Measurements from ENCODE around the gene MLKL.

- TF ChIP-seq POLR2A (IDR thresholded peaks at IDR 0.05; ENCODE audit: extremely low read depth, insufficient read length) (no peak), CTCF (IDR thresholded peaks at IDR 0.05; ENCODE audit: low read depth, low read length) (no peak), MAX (IDR thresholded peaks at IDR 0.05; ENCODE audit: low read depth, low read length) (no peak), MYC (IDR thresholded peaks at IDR 0.05; ENCODE audit: low read depth, low read length) (no peak)
Measured at GRCh38 chr16:74748616-74749026, 48.0 kb upstream of the MLKL start.

All from NB4 (cell line).